HG03439 (cell line): Measurements from ENCODE around the gene NCOA7.

Source experiments
- ATAC-seq: cut with Tn5 transposase; IDR thresholded peaks from one replicate; pipeline ENCODE4 v1.9.1; 2021; ENCODE audit warnings: mild to moderate bottlenecking, moderate library complexity; ENCODE audit not compliant: unreplicated experiment

The NCOA7 gene

GRCh38 chr6:125790358-125791150 lies at the start of gene NCOA7:
NCOA7 (plus strand) TSS chr6:125790960; CDS start chr6:125815355, 24,395 bp downstream.
- peak; percentile 74 for ATAC-seq

GRCh38 chr6:125741336-125741735 lies 49.4 kb upstream of the NCOA7 start:
- no peak for ATAC-seq

GRCh38 chr6:125742024-125742423 lies 48.7 kb upstream of the NCOA7 start:
- no peak for ATAC-seq

GRCh38 chr6:125742464-125743120 lies 48.2 kb upstream of the NCOA7 start:
- ATAC-seq, result no peak

- no peak for ATAC-seq
Measured at GRCh38 chr6:125743604-125744003, 47.2 kb upstream of the NCOA7 start.

- ATAC-seq, result no peak
Measured at GRCh38 chr6:125745281-125746018, 45.3 kb upstream of the NCOA7 start.

GRCh38 chr6:125746019-125746414 lies 44.7 kb upstream of the NCOA7 start:
- no peak for ATAC-seq

GRCh38 chr6:125746731-125747588 lies 43.8 kb upstream of the NCOA7 start:
- peak; percentile 45 for ATAC-seq

- no peak for ATAC-seq
Measured at GRCh38 chr6:125747589-125748405, 43.0 kb upstream of the NCOA7 start.

- no peak for ATAC-seq
Measured at GRCh38 chr6:125748406-125749172, 42.2 kb upstream of the NCOA7 start.

- ATAC-seq, result peak; percentile 84
Measured at GRCh38 chr6:125749173-125749864, 41.4 kb upstream of the NCOA7 start, which contains the start of gene HEY2. HEY2 (plus strand) TSS chr6:125749632; CDS start chr6:125749777, 145 bp downstream.

GRCh38 chr6:125749865-125750691 lies 40.7 kb upstream of the NCOA7 start:
- ATAC-seq, result no peak

- no peak for ATAC-seq
Measured at GRCh38 chr6:125750692-125751333, 39.9 kb upstream of the NCOA7 start.

- no peak for ATAC-seq
Measured at GRCh38 chr6:125751334-125751916, 39.3 kb upstream of the NCOA7 start.

- no peak for ATAC-seq
Measured at GRCh38 chr6:125752773-125753172, 38.0 kb upstream of the NCOA7 start.

- ATAC-seq, result no peak
Measured at GRCh38 chr6:125753218-125753936, 37.4 kb upstream of the NCOA7 start.
